Measurements from ENCODE around the gene UBE2D1. TPM values are rescaled to one million over a fixed set of nuclear protein-coding genes. Genes with fewer than 3 reads are reported as not detected.
A peak's percentile ranks its signal among the peaks of the same experiment; 100 is the strongest.

UBE2D1 gene
- 19.5 and 20.7 TPM in 2 replicates for total RNA-seq (2014; rRNA removed; shearing (Covaris generic))
- 22.7 and 24.2 TPM in 2 replicates for polyA plus RNA-seq (2014; cell fraction: nucleus; rRNA removed)

DNA sequence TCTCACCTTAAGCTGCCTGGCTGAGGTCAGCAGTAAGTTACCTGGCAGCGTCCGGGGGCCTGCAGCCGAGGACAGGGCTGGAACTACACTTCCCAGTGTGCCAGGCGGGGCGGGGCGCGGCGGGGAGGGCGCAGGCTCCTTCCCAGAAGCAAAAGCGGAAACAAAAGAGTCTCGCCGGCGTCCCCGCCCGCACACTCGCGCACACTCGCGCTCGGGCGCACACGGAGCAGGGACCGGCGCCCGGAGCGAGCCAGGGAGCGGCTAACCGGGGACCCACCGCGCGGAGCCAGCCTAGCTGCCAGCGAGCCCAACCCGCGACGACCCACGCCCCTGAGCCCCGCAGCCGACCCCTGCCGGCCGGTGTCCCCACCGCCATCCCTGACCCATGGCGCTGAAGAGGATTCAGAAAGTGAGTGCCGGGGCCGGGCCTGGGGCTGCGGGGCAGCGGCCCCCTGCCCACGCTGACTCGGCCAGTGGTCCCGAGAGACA is at the start of gene UBE2D1:
Gene UBE2D1, plus strand, starts transcription at position 190 of the 489 bp plus-strand sequence. Its CDS starts 196 bp downstream, at position 386.
- peak; percentile 69 for DNase-seq (ENCODE audit: extremely low read depth, low read depth)

DNA sequence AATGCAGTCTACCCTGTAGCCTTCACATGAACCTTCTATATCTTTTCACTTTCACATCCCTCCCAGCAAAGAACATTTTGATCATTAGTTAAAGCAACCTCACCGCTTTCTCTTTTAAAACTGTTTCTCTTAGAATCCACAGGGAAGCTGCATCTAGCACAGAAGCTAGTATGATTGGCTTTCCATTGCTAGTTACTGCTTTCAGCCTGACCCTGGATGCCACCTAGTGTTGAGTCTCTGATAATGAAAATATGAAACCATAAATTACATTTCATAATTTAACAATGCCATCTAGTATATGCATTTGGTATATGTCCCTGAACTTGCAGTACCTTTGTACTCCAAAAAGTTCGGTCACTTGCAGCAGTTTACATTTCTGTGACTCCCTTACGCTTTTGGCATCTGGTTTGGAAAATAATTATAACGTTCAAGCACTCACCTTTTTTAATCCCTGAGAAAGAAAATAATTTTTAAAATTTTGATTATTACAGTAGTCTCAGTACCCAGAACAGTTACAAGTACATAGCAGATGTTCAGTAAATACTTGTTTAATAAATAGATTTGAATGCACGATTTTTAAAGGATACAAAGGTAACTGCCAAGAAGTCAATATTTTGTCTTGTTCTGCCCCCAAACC is 43.1 kb upstream of the UBE2D1 start:
- peak; percentile 52 for DNase-seq (ENCODE audit: extremely low read depth, low read depth)

DNA sequence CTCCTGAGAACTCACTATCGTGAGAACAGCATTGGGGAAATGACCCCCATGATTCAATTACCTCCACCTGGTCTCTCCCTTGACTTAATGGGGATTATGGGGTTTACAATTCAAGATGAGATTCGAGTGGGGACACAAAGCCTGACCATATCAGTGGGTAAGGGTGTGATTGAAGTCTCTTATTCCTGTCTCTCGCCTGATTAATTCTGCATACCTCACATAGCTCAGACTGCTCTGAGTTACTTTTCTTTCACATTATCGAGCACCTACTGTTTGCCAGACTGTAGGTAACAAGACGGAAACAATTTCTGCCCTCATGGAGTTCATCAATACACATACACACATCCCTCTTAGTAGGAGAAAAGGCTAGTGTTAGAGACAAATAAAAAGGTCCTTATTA is 40.8 kb upstream of the UBE2D1 start:
- DNase-seq (ENCODE audit: extremely low read depth, low read depth) = no peak

DNA sequence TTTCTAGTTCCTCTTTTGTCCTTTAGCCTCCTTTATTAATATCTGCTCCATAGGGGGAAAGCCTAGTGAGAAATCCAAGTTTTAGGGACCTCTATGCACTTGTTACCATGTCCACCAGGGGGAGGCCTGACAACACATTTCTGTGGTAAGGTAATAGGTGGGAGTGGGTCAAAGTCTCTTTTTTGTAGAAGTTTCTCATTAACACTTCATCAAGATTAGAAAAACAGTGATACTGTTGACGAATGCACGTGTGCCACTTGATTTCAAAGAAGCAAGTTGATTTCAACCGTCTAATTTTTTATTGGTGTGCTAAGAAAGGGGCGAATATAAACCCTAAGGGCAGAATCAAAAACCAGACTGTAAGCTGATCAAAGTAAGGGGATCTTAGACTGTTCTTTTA is 35.2 kb upstream of the UBE2D1 start:
- DNase-seq (ENCODE audit: extremely low read depth, low read depth) = peak; percentile 53

DNA sequence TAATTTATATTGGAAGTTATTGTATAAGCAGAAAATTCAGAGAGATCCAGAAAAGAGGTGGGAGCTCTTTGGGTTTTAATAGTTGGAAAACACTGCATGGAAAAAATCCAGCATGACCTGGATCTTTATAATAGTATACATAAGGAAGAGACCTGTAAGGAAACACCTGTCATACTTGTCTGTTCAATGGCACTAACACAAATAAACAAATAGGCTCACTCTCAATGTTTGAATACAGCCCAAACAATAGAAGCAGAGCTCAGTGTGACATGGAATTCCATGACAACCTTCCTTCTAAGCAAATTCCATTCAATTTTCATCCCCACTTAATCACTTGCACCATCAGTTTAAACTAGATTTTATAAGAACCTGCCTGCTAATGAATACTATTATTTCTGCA is 34.1 kb upstream of the UBE2D1 start:
- DNase-seq (ENCODE audit: extremely low read depth, low read depth) = no peak

DNA sequence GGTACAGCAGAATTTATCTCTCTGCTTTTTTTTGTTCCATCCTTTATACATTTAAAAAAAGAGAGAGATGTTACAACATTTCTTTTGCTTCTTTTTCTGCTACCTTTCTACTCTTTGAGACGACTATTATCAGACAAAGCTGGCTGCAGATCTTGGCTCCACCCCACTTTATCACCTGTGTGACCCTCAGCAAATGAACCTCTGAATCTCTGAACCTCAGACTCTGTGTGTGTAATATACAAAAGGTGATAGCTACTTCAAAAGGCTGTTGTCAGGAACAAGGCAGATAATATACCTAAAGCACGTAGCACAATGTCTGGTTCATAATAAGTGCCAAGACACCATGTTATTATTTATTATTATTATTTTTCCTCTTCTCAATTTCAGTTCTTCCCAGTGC is 32.6 kb upstream of the UBE2D1 start:
- DNase-seq (ENCODE audit: extremely low read depth, low read depth) = no peak

DNA sequence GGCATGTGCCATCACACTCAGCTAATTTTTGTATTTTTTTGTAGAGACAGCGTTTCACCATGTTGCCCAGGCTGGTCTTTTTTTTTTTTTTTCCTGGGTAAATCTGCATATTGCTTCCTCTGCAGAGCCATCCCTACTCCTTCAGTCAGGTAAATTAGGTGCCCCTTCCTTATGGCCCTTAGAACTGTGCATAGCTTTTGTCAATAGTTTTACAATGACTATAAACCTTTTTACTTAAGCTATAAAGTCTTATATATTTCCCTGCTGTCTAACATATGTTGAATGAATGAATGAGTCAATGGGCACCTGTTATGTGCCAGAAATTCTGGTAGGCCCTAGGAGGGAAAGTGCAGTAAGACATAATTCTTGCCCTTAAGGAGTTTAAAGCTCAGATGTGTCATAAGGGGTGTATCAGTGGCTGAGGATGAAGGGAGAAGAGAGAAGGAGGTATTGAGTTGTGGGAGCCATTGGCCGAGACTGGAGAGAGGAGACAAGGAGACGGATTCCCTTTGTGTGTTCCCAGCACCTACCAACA is 30.6 kb upstream of the UBE2D1 start:
- no peak for DNase-seq (ENCODE audit: extremely low read depth, low read depth)

DNA sequence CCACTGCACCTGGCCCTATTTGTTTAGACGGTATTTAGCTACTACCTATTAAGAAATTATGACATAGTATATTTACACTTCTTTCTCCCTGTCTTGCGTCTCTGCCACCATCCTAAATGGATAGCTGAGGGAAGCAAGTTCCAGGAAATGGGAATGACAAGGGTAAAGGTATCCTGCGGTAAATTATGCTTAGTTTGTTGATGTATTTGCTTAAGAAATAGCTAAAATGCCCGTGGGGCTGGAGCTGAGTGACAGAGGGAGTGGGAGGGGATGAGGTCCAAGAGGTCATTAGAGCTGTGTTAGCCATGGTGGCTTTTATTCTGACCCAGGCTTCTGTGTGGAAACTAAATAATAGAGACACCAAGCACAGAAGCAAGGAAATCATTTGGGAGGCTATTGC is 29.0 kb upstream of the UBE2D1 start:
- no peak for DNase-seq (ENCODE audit: extremely low read depth, low read depth)

DNA sequence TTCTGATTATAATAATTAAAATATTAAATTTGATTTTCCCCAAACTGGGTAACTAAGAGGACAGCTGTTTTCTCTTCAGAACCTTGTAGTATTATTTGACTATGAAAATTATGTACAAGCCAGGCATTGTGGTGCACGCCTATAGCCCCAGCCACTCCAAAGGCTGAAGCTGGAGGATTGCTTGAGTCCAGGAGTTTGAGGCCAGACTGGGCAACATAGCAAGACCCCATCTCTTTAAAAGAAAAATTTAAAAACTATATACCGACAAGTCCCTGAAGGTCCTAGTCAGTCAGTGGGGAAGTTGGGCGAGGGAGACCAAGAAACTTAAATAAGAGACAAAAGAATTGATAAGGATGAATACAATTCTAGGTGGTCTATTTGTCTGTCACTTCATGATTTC is 27.1 kb upstream of the UBE2D1 start:
- no peak for DNase-seq (ENCODE audit: extremely low read depth, low read depth)

DNA sequence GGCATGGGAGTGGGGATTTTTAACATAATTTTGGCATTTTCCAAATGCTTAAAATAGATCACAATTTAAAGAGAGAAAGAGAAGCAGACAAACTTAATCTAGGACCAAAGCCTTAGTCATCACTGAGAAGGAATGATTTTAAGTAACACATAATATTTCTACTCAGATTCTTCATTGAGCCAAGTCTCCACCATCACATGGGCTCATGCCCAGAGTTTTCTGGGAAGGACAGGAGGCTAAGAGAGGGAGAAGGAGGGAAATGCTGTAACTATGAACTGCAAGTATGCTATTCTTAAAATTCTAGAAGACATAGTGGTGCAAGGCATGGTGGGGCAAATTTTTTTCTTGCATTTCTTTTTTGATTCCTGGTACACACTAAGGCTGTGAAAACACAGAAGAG is 23.8 kb upstream of the UBE2D1 start:
- DNase-seq (ENCODE audit: extremely low read depth, low read depth) = no peak

DNA sequence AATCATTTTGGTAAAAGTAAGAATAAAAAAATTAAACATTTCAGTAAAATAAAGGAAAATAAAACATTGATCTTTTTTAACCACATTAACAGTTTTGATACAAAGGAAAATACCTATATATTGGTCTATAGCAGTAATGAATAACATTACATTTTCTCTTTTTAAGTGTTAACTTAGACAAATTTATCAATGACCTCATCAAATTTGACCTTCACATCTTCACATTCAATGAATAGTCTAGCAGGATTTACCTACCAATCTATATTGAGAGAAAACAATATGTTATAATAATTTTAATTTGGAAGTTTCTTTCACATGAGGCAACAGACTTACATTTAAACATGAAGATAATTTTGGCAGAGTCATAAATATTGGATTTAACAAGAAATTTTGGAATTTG is 17.9 kb upstream of the UBE2D1 start:
- DNase-seq (ENCODE audit: extremely low read depth, low read depth) = no peak

DNA sequence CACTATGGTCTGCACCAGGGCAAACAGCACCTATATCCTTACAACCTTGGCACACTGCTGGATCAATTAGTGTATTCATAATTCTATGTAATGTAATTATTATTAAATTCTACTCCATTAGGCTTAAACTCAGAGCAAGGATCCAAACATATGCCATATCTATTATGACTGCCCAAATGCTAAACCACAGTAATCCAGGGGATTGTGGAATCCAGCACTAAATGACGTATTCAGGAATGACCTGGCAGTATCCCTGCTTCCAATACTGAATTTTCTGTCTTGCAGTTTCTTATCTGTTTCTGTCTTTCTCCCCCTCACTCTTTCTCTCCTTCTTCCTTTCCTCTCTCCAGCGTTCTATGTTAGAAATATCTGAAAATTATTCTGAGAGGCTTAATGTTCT is 16.5 kb upstream of the UBE2D1 start:
- DNase-seq (ENCODE audit: extremely low read depth, low read depth) = no peak

DNA sequence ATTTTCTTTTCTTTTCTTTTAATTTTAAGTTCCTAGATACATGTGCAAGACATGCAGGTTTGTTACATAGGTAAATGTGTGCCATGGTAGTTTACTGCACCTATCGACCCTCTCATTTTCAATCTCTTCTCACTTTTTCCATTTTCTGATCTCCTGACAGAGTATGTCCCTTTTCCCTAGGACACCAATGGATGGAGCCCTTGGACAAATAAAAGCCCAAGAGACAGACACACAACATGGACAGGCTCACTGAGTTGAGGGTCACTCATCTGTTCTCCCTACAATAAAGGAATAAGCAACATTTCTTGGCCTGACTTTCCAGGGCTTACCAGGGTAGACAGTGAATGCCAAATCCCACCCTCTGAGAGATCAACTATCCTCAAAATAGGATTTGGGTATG is 15.2 kb upstream of the UBE2D1 start:
- no peak for DNase-seq (ENCODE audit: extremely low read depth, low read depth)

DNA sequence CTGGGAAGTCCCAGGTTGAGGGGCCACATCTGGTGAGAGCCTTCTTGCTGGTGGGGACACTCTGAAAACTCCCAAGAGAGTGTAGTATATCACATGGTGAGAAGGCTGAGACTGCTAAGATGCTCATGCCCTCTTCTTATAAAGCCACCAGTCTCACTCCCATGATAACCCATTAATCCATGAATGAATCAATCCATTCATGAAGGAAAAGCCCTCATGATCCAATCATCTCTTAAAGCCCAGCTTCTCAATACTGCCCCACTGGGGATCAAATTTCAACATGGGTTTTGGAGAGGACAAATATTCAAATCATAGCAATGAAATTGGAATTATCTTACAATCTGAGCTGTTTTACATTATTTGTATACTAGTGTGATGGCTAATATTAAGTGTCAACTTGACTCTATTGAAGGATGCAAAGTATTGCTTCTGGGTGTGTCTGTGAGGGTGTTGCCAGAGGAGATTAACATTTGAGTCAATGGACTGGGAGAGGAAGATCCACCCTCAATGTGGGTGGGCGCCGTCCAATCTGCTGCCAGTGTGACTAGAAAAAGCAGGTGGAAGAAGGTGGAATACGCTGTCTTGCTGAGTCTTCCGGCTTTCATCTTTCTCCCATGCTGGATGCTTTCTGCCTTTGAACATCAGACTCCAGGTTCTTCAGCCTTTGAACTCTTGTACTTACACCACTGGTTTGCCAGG is 14.3 kb upstream of the UBE2D1 start:
- DNase-seq (ENCODE audit: extremely low read depth, low read depth) = no peak

DNA sequence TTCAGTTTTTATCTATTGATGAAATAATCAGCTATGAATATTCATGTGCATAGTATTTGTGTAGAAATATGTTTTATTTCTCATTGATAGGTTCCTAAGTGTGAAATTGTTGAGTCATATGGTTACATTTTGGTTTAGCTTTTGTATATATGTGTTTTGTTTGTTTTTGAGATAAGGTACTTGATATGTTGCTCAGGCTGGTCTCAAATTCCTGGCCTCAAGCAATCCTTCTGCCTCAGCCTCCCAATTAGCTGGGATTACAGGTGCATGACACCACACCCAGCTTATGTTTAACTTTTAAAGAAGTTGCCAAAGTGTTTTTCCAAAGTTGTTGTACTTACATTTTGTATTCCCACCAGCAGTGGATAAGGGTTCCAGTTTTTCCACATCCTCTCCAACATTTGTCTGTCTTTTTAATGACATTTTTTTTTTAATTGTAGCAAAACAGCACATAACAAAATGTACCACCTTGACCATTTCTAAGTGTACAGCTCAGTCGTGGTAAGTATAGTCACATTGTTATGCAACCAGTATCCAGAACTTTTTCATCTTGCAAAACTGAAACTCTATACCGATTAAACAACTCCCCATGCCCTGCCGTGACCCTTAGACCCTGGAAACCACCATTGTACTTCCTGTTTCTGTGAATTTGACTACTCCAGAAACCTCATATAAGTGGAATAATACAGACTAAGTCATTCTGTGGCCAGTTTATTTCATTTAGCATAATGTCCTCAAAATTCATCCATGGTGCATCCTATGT is 12.6 kb upstream of the UBE2D1 start:
- DNase-seq (ENCODE audit: extremely low read depth, low read depth) = no peak

DNA sequence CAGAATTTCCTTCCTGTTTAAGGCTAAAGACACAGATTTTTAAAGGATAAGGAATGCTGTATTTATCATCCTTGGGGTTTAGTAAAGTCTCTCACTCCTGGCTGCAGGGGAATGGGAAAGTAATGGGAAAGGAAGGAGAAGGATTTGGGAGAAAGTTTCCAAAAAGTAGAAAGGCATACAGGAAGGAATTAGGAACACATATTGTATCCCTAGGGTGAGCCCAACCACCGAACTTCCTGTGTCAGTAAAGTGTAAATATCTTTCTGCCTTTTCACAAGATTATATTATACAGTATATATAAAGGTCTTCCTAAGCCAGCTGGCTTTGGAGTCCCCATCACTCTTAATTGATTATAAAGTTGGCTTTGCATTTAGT is 12.0 kb upstream of the UBE2D1 start:
- DNase-seq (ENCODE audit: extremely low read depth, low read depth) = no peak

DNA sequence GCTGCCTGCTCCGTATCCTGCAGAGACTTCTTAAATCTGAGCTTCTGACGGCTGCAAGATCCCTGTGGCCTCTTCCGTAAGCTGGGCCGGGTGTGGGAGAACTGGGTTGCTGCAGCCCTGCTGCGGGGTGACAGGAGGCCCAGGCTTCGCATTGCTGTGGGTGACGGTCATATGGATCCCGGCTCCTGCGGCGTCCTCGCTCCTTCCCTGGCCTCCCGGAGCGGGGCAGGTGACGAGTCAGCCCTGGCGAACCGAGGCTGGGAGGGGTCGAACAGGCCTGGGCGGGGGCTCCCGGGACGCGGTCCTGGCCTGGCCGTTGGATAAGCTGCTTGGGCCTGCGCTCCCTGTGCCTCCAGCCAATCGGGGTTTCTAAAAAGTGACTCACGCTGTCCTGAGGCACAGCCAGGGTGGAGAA is 7.8 kb upstream of the UBE2D1 start:
- DNase-seq (ENCODE audit: extremely low read depth, low read depth) = no peak

DNA sequence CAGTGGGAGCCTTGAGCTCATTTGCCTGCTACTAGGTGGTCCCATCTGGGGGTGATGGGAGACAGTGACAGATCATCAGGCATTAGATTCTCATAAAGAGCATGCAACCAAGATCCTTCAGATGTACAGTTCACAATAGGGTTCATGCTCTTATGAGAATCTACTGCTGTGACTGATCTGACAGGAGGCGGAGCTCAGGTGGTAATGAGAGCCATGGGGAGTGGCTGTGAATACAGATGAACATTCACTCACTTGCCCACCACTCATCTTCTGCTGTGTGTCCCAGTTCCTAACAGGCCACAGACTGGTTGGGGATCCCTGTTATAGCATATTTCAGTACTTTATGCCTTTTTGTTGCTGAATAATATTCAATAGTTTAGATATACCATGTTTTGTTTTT is 6.6 kb upstream of the UBE2D1 start:
- no peak for DNase-seq (ENCODE audit: extremely low read depth, low read depth)

DNA sequence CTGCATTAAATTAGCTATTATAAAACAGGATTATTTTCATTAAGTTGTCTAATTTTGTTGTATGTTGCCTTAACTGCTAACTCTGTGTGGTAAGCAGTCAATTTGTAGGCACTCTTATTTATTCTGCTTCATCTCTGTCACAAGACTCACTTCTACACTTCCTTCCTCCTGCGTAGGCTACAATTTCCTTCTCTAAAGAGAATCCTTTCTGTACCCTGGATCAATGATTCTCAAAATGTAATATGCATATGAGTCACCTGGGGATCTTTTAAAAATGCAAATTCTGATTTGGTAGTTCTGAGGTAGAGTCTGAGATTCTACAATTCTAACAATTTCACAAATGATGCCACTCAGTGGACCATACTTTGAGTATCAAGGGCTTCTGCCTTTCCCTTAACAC is 4.4 kb upstream of the UBE2D1 start:
- no peak for DNase-seq (ENCODE audit: extremely low read depth, low read depth)

DNA sequence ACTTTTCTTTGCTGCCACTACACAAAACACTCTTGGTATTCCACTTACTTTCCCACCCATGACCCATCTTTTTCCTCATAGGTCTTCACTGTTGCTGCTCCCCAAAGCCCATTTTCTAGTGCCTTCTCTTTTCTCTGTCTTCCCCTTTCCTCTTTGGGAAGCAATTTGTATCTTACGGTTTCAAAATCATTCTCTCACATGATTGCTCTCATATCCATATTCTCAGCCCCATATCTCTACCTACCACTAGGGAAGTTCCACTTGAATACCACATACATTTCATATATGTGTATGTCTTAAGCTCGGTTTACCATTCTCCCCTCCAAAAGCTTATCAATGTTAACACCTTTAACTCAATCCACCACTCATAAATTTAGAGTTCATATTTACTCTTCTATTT is 3.2 kb upstream of the UBE2D1 start:
- no peak for DNase-seq (ENCODE audit: extremely low read depth, low read depth)

DNA sequence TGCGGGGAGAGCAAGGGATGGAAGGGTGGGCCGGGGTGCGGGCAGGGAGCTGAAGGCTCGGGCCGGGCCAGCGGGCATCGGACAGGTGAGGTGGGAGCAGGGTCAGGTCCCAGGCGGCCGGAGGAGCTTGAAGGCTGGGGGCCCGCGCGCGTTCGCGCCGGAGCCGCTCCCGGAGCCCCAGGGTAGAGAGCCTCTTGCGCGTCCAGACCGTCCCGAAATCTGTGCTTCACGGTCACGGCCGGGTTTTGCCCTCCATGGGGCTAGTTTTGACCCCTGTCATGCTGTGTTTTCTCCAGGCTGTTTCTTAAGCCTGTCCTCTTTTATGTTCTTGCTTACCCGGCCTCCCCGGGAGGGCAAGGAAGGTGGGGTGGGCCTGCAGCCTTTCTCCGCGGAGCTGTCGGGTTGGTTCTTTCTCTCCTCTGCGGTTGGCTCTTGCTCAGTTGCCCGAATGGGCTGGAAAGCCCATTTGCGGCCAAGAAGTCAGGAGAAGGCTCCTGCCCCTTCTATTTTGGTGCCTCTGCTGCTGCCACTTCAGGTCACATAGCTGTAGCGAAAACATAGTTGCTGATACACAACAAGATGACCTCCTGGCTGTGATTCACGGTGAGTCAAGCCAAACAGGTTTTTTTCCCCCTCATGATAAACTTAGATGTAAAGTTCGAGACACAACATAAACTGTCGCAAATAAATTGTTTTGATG is 650 bp downstream of the UBE2D1 start:
- no peak for DNase-seq (ENCODE audit: extremely low read depth, low read depth)
